WTC11 (cell line): ENCODE data around the gene MED26. TPM values are rescaled to one million over a fixed set of nuclear protein-coding genes. Genes with fewer than 3 reads are reported as not detected.

Source experiments
- ATAC-seq: fragments of 200-7000 bp; cut with Tn5 transposase; 2 replicates; pipeline ENCODE4 v1.10.0; 2021; ENCODE audit warnings: mild to moderate bottlenecking, moderate library complexity
- CTCF ChIA-PET: fragments of 300-600 bp; sonication (Branson Sonifier 250); formaldehyde crosslinking; loops from one replicate; lab custom pipeline; 2021; ENCODE audit warnings: antibody characterized with exemption; lab: Charles Lee
- POLR2A ChIA-PET: fragments of 350-600 bp; sonication (Branson Sonifier 250); formaldehyde crosslinking; loops from one replicate; lab custom pipeline; 2021; ENCODE audit warnings: antibody characterized with exemption; lab: Charles Lee
- DNase-seq: peaks from one replicate; pipeline ENCODE4 v3.0.0; 2021; ENCODE audit warnings: low spot score
- H3K27ac Mint-ChIP-seq: 2 replicates; pipeline ENCODE4 v1.8.0; 2021; ENCODE audit warnings: mixed read lengths
- H3K27me3 Mint-ChIP-seq: 2 replicates; pipeline ENCODE4 v1.8.0; 2021; ENCODE audit warnings: low read depth, mild to moderate bottlenecking, moderate library complexity, mixed read lengths
- H3K36me3 Mint-ChIP-seq: 2 replicates; pipeline ENCODE4 v1.8.0; 2021; ENCODE audit warnings: mixed read lengths
- H3K4me1 Mint-ChIP-seq: 2 replicates; pipeline ENCODE4 v1.8.0; 2022; ENCODE audit warnings: mixed read lengths
- H3K4me3 Mint-ChIP-seq: 2 replicates; pipeline ENCODE4 v1.8.0; 2021; ENCODE audit warnings: mild to moderate bottlenecking, moderate library complexity, mixed read lengths
- H3K9me3 Mint-ChIP-seq: 2 replicates; pipeline ENCODE4 v1.8.0; 2021; ENCODE audit warnings: mixed read lengths
- CREB1 ChIP-seq: sonication (generic); formaldehyde crosslinking; IDR thresholded peaks from 2 replicates; pipeline ENCODE4 v1.8.0; 2023; ENCODE audit warnings: mild to moderate bottlenecking, missing genetic modification reagents
- CREM ChIP-seq: sonication (generic); formaldehyde crosslinking; IDR thresholded peaks from 2 replicates; pipeline ENCODE4 v1.8.1; 2022; ENCODE audit warnings: mild to moderate bottlenecking, missing genetic modification reagents, moderate library complexity
- GRHL2 ChIP-seq: fragments of 250-450 bp; sonication (Bioruptor Pico); IDR thresholded peaks from 2 replicates; pipeline ENCODE4 v1.8.0; 2022; ENCODE audit warnings: mild to moderate bottlenecking, moderate library complexity; ENCODE audit not compliant: insufficient replicate concordance, severe bottlenecking
- IRF2 ChIP-seq: sonication (generic); formaldehyde crosslinking; IDR thresholded peaks from 2 replicates; pipeline ENCODE4 v1.8.0; 2022; ENCODE audit warnings: low read depth, missing genetic modification reagents, borderline replicate concordance
- JAZF1 ChIP-seq: fragments of 250-450 bp; sonication (Bioruptor Pico); IDR thresholded peaks from 2 replicates; pipeline ENCODE4 v1.9.0; 2021; ENCODE audit warnings: moderate library complexity, mild to moderate bottlenecking, inconsistent platforms
- RORB ChIP-seq: fragments of 250-450 bp; sonication (Bioruptor Pico); IDR thresholded peaks from 2 replicates; pipeline ENCODE4 v1.9.0; 2021; ENCODE audit warnings: mild to moderate bottlenecking
- TCF7 ChIP-seq: sonication (generic); formaldehyde crosslinking; IDR thresholded peaks from 2 replicates; pipeline ENCODE4 v1.8.0; 2022; ENCODE audit warnings: mild to moderate bottlenecking, low read depth, missing genetic modification reagents, moderate library complexity
- ZNF219 ChIP-seq: sonication (generic); formaldehyde crosslinking; IDR thresholded peaks from 2 replicates; pipeline ENCODE4 v1.8.0; 2023; ENCODE audit warnings: missing genetic modification reagents, mild to moderate bottlenecking, borderline replicate concordance
- ZNF232 ChIP-seq: sonication (generic); formaldehyde crosslinking; IDR thresholded peaks from 2 replicates; pipeline ENCODE4 v1.8.0; 2022; ENCODE audit warnings: mild to moderate bottlenecking, missing genetic modification reagents
- total RNA-seq: library from RNA; stranded (reverse); gene quantifications from 3 replicates; pipeline ENCODE4 v1.2.3, GENCODE V29; 2021
- TF ChIP-seq, protein P1 (sequence below): fragments of 250-450 bp; sonication (Bioruptor Pico); conservative IDR thresholded peaks from 2 replicates; pipeline ENCODE4 v1.9.0; 2021; ENCODE audit warnings: mild to moderate bottlenecking
- TF ChIP-seq, protein P2 (sequence below): sonication (generic); formaldehyde crosslinking; IDR thresholded peaks from 2 replicates; pipeline ENCODE4 v1.8.1; 2023; ENCODE audit warnings: mild to moderate bottlenecking, missing genetic modification reagents
- TF ChIP-seq, protein P3 (sequence below): fragments of 250-450 bp; sonication (Bioruptor Pico); IDR thresholded peaks from 2 replicates; pipeline ENCODE4 v1.9.0; 2021; ENCODE audit warnings: mild to moderate bottlenecking
- TF ChIP-seq, protein P4 (sequence below): sonication (generic); formaldehyde crosslinking; IDR thresholded peaks from 2 replicates; pipeline ENCODE4 v1.8.0; 2022; ENCODE audit warnings: mild to moderate bottlenecking, missing genetic modification reagents
- TF ChIP-seq, protein P5 (sequence below): sonication (generic); formaldehyde crosslinking; conservative IDR thresholded peaks from 2 replicates; pipeline ENCODE4 v1.8.1; 2022; ENCODE audit warnings: mild to moderate bottlenecking, missing genetic modification reagents
- TF ChIP-seq, protein P6 (sequence below): sonication (generic); formaldehyde crosslinking; IDR thresholded peaks from 2 replicates; pipeline ENCODE4 v1.8.1; 2023; ENCODE audit warnings: mild to moderate bottlenecking, missing genetic modification reagents, moderate library complexity
- TF ChIP-seq, protein P7 (sequence below): sonication (generic); formaldehyde crosslinking; IDR thresholded peaks from 2 replicates; pipeline ENCODE4 v1.8.0; 2022; ENCODE audit warnings: missing genetic modification reagents

MED26 gene
- total RNA-seq, 1 experiment from 2014 or later = 14.2 TPM

DNA sequence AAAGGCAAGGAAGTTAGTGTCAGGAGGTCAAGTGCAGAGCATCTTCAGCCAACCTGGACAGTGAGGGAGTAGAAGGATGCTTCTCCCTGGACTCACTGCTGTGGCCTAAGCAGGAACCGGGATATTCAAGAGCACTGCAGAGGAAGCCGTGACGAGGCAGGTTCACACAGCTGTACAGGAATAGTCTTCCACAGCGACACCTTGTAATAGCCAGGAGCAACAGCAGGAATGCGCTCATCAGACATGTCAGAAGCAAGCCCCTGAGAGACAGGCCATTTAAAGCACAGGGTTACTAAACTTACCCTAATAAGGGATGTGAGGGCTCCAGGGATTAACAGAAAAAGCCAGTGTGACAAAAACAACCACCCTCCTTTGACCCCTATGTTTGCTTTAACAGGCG lies 3.5 kb upstream of the MED26 start (continued):
- TF ChIP-seq, protein P1, sequence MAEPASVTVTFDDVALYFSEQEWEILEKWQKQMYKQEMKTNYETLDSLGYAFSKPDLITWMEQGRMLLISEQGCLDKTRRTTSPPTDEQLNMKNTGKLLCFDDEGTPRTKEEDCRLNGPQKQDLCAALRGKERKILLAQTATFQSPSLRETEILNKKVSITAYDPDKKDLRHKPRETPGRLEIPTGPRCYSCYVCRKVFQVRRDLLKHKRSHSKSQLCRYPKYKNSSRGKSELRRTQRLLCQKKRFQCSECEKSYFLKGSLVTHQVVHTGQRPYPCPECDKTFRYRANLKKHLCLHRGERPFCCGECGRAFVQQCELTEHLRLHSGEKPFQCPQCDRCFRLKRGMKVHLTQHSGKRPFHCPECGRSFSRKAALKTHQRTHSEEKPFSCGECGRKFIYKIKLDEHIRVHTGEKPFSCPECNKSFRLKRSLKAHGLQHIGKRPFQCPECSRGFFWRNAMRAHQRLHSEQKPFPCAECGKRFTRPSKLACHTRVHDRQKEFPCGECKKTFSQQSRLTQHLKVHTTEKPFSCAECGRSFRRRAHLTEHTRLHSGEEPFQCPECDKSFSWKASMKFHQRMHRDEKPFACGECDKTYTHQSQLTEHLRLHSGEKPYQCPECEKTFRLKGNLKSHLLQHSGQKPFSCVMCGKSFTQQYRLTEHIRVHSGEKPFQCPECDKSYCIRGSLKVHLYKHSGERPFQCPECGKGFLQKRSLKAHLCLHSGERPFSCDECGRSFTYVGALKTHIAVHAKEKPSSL (CRISPR knock-in tag) = no peak
- TF ChIP-seq, protein P2, sequence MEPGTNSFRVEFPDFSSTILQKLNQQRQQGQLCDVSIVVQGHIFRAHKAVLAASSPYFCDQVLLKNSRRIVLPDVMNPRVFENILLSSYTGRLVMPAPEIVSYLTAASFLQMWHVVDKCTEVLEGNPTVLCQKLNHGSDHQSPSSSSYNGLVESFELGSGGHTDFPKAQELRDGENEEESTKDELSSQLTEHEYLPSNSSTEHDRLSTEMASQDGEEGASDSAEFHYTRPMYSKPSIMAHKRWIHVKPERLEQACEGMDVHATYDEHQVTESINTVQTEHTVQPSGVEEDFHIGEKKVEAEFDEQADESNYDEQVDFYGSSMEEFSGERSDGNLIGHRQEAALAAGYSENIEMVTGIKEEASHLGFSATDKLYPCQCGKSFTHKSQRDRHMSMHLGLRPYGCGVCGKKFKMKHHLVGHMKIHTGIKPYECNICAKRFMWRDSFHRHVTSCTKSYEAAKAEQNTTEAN = no peak
- no peak for TF ChIP-seq JAZF1
- TF ChIP-seq, protein P3, sequence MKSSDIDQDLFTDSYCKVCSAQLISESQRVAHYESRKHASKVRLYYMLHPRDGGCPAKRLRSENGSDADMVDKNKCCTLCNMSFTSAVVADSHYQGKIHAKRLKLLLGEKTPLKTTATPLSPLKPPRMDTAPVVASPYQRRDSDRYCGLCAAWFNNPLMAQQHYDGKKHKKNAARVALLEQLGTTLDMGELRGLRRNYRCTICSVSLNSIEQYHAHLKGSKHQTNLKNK = no peak

DNA sequence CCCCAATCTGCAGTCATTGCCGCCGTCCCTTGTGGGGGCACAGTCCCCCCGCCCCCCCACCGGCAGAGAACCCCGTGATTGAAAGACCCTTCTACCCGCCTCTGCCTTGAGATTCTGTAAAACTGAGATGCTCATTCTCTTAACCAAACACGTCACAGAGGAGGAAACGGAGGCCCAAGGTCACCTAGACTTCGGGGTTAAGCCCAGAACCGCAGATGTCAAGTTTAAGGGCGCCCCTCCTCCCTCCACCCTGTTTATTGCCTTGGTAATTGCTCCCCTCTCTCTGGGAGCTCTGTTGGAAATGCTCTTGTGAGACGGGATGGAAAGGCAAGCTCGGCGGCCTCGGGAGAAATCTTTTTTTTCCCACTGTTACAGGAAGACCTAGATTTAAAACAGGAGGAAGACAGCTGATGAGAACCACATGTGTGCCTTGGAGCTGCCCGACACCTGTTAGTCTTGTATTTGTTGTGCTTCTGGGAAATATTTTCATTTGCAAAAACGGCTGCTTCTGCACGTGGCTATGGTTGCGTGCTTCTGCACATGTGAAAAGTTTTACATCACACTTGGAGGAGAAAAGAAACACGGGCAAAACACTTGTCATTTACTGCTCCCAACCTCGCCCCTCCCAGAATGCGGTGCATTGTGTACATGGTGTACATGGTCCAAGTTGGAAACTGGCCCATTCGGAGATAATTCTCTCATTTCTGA lies 1.1 kb upstream of the MED26 start:
- no peak for TF ChIP-seq CREB1
- no peak for TF ChIP-seq RORB (CRISPR knock-in tag)
- no peak for TF ChIP-seq CREM (CRISPR knock-in tag)
- TF ChIP-seq, protein P4, sequence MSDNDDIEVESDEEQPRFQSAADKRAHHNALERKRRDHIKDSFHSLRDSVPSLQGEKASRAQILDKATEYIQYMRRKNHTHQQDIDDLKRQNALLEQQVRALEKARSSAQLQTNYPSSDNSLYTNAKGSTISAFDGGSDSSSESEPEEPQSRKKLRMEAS = no peak
- TF ChIP-seq GRHL2 (CRISPR knock-in tag) = no peak
- TF ChIP-seq, protein P5, sequence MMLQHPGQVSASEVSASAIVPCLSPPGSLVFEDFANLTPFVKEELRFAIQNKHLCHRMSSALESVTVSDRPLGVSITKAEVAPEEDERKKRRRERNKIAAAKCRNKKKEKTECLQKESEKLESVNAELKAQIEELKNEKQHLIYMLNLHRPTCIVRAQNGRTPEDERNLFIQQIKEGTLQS = no peak
- TF ChIP-seq, protein P6, sequence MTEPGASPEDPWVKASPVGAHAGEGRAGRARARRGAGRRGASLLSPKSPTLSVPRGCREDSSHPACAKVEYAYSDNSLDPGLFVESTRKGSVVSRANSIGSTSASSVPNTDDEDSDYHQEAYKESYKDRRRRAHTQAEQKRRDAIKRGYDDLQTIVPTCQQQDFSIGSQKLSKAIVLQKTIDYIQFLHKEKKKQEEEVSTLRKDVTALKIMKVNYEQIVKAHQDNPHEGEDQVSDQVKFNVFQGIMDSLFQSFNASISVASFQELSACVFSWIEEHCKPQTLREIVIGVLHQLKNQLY (CRISPR knock-in tag) = no peak
- TF ChIP-seq ZNF219 = no peak
- TF ChIP-seq, protein P1 (CRISPR knock-in tag) = no peak
- TF ChIP-seq, protein P7, sequence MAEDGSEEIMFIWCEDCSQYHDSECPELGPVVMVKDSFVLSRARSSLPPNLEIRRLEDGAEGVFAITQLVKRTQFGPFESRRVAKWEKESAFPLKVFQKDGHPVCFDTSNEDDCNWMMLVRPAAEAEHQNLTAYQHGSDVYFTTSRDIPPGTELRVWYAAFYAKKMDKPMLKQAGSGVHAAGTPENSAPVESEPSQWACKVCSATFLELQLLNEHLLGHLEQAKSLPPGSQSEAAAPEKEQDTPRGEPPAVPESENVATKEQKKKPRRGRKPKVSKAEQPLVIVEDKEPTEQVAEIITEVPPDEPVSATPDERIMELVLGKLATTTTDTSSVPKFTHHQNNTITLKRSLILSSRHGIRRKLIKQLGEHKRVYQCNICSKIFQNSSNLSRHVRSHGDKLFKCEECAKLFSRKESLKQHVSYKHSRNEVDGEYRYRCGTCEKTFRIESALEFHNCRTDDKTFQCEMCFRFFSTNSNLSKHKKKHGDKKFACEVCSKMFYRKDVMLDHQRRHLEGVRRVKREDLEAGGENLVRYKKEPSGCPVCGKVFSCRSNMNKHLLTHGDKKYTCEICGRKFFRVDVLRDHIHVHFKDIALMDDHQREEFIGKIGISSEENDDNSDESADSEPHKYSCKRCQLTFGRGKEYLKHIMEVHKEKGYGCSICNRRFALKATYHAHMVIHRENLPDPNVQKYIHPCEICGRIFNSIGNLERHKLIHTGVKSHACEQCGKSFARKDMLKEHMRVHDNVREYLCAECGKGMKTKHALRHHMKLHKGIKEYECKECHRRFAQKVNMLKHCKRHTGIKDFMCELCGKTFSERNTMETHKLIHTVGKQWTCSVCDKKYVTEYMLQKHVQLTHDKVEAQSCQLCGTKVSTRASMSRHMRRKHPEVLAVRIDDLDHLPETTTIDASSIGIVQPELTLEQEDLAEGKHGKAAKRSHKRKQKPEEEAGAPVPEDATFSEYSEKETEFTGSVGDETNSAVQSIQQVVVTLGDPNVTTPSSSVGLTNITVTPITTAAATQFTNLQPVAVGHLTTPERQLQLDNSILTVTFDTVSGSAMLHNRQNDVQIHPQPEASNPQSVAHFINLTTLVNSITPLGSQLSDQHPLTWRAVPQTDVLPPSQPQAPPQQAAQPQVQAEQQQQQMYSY (CRISPR knock-in tag) = no peak
- no peak for TF ChIP-seq TCF7
- TF ChIP-seq ZNF232 (CRISPR knock-in tag) = no peak
- TF ChIP-seq IRF2 (CRISPR knock-in tag) = no peak
- H3K4me3 Mint-ChIP-seq = peak overlapping the region; percentile 95
- H3K27ac Mint-ChIP-seq = peak overlapping the region; percentile 92
- H3K27me3 Mint-ChIP-seq = no peaks in the 10 kb centered on the region
- DNase-seq (no peak), ATAC-seq (peak; percentile 3; the same call in 1 of the 2 replicates)
- peaks cover 29% of the 10 kb centered on the region for H3K4me1 Mint-ChIP-seq
- H3K9me3 Mint-ChIP-seq = no peaks in the 10 kb centered on the region
- CTCF ChIA-PET = interaction anchor here (0.9 to 1.8 kb wide), 3 partner anchors 32 to 41 kb away, joined by 3 to 4 read pairs (median 4); partner anchors contain the start of gene TMEM38A
- POLR2A ChIA-PET = interaction anchor here (0.5 kb wide), 1 partner anchor 199 kb away, joined by 3 read pairs; no protein-coding TSS in a partner anchor
- H3K36me3 Mint-ChIP-seq = peaks cover 17% of the 10 kb centered on the region; the same call in 1 of the 2 replicates
